GM18526 (cell line): ENCODE results near the gene ZMYM5.

Experiments
- POLR2A ChIP-seq: IDR thresholded peaks from 3 replicates; pipeline ENCODE4 v1.6.1; 2011; ENCODE audit not compliant: insufficient read length; ENCODE audit errors: extremely low read depth

The ZMYM5 gene

DNA sequence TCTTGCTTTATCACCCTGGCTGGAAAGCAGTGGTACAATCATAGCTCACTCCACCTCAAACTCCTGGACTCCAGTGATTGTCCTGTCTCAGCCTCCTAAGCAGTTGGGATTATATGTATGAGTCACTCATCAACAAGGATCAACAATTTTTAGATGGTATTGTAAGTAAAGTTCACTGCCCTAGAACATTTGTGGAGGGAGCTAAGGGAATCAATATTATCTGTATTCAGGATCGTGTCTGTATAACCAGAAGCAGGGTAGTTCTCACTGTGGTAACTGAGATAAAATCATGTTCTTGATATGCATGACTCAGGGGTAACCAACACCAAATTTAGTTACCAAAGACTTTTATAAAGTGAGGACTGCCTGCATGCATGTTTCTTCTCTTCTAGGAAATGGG, 27.0 kb downstream of the ZMYM5 start:
- TF ChIP-seq POLR2A = no peak

DNA sequence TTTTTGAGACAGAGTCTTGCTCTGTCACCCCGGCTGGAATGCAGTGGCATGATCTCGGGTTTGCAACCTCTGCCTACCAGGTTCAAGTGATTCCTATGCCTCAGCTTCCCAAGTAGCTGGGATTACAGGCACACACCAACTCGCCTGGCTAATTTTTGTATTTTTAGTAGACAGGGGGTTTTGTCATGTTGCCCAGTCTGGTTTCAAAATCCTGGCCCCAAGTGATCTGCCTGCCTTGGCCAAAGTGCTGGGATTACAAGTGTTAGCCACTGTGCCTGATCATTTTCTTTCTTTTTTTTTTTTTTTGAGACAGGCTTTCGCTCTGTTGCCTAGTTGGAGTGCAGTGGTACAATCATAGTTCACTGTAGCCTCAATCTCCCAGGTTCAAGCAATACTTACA, 28.7 kb downstream of the ZMYM5 start:
- no peak for TF ChIP-seq POLR2A

DNA sequence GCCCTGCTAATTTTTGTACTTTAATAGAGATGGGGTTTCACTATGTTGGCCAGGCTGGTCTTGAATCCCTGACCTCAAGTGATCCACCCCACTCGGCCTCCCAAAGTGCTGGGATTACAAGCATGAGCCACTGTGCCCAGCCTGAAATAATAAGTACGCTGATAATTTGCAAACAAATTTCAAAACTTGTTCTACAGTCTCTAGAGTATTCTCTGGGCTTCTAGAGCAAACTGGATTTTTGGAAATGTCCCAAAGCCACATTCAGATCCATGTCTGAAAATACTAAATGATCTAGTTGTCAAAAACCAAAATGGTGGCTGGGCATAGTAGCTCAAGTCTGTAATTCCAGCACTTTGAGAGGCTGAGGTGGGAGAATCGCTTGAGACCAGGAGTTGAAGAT, 40.8 kb downstream of the ZMYM5 start:
- no peak for TF ChIP-seq POLR2A

DNA sequence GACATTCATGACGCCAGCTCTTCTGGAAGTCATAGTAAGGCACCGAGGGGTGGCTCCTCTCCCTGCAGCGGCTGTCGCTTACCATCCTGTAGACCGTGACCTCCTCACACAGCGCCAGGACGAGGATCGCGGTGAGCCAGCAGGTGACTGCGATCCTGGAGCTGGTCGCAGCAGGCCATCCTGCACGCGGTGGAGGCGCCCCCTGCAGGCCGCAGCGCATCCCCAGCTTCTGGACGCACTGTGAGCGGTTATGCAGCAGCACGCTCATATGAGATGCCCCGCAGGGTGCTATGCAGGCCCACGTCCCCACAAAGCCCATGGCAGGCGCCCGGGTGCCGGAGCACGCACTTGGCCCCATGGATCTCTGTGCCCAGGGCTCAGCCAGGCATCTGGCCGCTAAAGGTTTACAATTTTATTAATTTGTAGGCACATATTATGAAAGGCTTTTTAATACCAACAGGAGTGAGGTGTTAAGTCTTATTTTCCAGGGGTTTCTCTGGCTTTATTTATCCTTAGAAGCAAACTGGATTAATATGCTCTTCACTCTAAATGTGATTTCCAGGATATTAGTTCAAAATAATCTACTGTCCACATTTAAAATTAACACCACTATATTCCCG, 45.1 kb downstream of the ZMYM5 start:
- no peak for TF ChIP-seq POLR2A

DNA sequence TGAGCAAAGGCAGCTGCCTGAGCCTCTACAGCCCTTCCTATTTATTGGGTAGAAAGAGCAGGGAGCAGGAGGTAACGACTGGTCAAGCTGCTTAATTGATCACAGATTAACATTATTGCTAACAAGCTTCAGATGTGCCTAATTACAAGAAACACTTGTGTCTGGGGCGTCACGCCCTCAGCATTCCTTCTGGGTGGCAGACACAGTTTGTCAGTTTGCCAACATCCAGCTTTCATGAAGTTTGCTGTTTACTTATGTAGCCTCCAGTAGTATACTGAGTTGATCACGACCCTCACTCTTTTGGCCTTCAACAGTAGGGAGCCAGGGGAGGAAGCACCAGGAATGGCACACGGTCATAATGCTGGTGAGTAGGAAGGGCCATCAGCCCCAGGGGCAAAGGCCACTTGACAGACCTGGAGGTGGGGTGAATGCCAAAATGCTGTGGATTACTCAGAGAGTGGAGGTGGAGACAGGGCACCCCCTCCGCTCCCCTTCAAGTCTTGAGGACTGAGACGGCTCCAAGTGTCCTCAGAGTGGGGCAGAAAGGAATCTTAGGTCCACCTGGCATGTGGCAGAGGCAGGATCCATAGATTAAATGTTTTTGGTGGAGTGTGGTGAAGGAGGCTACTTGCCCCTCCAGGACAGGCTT, 45.8 kb downstream of the ZMYM5 start:
- TF ChIP-seq POLR2A = no peak

DNA sequence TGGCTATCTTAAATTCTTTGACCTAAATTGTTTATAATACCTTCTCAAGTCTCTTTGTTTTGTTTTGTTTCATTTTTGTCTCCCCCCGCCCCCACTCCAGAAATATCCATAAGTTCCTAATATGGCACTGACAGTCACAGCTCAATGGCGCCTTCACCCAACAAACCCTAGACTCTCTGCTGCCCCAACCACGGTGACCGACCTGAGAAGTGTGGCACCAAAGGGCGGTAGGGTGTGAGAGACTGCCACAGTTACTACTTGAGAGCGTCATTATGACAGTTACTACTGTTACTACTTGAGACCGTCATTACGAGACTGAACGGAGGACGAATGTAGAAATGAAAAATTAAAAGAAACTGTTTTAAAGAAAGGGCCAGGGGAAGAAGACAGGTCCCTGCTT, 46.3 kb downstream of the ZMYM5 start:
- no peak for TF ChIP-seq POLR2A

DNA sequence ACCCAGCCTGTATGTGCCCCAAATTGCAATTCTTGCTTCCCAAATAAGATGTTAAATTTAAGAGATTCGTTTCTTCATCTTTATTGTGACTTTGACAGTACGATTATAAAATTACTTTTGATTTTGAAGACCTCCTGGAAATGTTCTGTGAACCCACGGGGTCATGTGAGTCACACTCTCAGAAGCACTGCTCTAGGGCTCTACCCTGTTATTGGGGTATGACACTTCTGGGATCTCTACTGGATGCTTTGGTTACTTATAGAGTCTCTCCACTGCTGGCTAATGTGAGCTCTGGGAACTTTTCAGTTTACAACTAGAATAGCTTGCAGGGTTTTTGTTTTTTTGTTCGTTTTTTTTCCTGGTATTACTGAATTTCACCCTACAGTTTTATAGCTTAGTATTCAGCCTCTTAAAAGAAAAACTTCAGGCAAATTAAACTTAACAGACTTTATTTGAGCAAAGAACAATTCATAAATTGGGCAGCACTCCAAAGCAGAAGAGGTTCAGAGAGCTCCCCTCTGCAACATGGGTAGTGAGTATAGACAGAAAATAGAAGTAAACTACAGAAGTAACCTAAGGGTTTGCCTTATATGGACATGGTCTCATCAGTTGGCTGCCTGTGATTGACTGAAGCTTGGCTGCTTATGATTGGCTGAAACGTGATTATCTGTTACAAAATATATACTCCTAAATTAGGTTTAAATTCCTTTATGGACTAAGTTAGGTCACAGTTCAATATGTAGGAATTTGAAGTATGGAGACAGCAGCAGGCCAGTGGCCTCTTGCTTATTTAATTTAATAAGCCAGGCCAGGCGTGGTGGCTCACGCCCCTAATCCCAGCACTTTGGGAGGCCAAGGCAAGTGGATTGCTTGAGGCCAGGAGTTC, 52.2 kb downstream of the ZMYM5 start:
- no peak for TF ChIP-seq POLR2A

DNA sequence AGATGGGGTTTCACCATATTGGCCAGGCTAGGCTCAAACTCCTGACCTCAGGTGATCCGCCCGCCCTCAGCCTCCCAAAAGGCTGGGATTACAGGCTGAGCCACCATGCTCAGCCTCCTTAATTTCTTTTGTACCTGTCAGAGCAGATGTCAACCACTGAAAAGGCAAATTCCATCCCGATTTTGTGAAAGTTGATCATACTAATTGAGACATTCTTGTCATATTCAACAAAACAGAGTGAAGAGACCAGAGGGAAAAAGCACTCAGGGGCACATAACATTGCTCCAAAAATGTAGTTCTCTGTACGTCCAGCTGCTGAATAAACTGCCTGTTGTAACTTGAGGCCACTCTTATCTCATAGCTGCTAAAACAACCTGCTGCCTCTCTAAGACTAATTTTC, 53.3 kb downstream of the ZMYM5 start:
- no peak for TF ChIP-seq POLR2A

DNA sequence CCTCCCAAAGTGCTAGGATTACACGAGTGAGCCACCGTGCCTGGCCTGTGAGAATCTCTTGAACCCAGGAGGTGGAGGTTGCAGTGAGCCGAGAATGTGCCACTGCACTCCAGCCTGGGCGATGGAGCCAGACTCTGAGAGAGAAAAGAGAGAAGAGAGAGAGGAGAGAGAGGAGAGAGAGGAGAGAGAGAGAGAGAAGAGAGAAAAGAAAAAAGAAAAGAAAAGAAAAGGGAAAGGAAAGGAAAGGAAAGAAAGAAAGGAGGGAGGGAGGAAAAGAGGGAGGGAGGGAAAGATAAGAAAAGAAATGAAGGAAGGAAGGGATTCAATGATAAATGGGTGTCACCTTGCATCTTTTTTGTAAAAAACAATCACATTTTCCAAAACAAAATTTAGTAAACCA, 57.7 kb downstream of the ZMYM5 start:
- no peak for TF ChIP-seq POLR2A

DNA sequence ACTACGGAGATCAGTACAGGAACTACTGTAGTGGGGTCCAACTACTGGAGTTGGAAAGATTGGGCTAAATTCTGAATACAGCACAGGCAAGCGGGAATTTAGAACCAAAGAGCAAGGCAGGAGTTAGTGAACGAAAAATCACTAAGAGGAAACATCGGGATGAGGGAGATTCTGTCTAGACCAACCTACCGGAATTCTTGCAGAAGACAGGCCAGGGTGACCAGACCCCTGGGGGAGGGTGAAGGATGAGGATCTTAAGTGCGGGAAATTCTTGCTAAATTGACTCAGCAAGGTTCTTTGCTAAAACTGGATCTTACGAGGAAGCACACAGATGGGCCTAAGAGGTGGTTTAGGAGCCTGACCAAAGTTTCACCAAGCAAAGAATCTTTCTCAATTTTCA, 67.5 kb downstream of the ZMYM5 start:
- no peak for TF ChIP-seq POLR2A

DNA sequence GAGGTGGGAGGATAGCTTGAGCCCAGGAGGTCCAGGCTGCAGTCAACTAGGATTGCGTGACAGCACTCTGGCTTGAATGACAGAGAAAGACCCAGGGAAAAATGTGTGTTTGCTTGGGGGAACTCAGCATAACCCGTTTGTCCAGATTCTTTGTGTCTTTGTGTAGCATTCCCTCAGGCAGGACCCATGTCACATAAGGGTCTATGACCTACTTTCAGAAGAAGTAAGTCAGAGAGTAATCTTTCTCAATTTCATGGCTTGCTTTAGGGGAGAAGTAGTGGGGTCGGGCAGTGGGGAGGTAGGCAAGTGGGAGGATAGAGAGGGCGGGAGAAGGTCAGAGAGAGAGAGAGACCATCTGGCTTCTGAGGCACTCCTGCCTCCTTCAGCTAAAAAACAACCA, 68.8 kb downstream of the ZMYM5 start:
- TF ChIP-seq POLR2A = no peak

DNA sequence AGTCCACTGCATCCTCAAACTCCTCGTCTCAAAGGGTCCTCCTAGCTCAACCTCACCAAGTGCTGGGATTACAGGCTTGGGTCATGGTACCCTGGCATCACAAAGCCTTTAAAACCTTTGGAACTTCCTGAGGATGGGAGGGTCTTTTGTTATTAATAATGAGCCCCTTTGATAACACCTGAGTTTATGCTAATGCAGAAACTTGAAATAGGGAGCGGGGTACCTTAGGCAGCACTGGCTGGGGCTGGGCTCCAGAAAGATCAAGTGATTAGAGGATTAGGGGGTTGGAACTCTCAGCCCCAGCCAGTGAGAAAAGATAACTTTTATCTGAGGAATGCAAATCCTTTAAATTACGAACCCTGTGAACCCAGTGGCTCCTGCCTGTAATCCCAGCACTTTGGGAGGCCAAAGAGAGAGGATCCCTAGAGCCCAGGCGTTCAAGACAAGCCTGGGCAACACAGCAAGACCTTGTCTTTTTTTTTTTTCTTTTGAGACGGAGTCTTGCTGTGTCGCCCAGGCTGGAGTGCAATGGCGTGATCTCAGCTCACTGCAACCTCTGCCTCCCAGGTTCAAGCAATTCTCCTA, 71.4 kb downstream of the ZMYM5 start:
- TF ChIP-seq POLR2A = no peak

DNA sequence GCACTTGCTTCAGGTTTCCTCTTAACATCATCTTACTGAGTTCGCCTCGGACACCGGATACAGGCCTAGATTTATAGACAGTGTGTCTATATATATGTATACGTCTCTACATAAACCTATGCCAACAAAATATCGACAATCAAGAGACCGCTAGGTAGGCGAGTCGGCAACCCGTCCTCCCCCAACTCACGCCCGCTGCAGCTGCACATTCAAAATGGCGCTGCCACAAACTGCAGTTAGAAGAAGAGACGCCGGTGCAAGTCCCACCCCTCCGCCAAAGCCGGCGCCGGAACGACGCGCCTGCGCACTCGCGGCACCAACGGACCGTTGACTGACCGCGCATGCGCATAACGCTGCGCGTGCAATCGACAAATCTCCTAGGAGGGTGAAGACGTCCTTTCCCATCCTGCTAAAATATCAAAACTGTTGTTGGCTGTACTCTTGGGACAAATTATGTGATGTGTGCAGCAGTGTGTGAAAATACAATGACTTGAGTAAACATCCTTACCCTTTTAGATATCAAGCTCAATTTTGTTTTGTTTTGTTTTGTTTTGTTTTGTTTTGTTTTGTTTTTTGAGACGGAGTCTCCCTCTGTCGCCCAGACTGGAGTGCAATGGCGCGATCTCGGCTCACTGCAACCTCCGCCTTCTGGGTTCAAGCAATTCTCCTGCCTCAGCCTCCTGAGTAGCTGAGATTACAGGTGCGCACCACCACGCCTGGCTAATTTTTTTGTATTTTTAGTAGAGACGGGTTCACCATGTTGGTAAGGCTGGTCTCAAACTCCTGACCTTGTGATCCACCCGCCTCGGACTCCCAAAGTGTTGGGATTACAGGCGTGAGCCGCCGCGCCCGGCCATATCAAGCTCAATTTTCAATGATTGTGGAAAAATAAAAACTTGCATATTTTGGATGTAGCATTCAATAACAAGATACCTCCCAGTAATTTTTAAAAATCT, 80.4 kb downstream of the ZMYM5 start, which contains the start of gene PSPC1:
Gene PSPC1, minus strand, starts transcription at position 219 of the 956 bp plus-strand sequence. Its CDS starts 188 bp downstream, at position 31.
- TF ChIP-seq POLR2A = peak; percentile 91

DNA sequence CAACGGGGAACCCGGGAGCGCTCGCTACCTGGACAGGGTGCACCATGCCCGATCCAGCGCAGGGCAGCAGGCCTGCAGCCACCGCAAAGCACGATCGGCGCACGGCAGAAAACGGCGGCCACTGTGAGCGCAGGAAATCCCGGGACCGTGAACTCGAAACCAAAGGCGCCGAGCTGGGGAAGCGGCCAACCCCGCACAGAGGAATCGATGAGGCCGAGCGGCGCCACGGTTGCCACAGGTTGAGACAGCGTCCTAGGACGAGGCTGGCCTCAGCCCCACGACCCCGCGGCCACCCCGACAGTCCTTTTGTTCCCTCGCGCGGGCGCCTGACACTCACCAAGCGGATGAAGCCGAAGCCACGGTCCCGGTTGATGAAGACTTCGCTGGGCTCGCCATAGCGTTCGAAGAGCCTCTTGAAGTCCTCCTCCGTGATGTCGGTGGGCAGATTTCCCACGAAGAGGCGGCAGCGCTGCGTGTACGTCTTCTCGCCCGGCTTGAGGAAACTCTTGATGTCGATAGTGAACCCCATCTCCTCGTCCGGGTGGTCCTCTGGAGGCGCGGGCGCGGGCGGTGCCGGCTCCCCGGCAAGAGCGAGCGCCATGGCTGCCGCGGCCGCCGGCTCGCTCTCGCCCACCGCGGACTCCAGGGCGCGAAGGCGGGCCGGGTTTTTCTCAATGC, 81.3 kb downstream of the ZMYM5 start:
- TF ChIP-seq POLR2A = no peak
